HG02759 (cell line): ENCODE measurements around the gene AGMO.
"Not testable (repeated sequence)": the region's sequence is repeated elsewhere in the genome, so short reads cannot be mapped to it uniquely, and the experiment has no call there.

ENCODE experiments used
- ATAC-seq: cut with Tn5 transposase; IDR thresholded peaks from one replicate; pipeline ENCODE4 v1.9.1; 2021; ENCODE audit warnings: mild to moderate bottlenecking, moderate library complexity; ENCODE audit not compliant: unreplicated experiment

The AGMO gene

DNA sequence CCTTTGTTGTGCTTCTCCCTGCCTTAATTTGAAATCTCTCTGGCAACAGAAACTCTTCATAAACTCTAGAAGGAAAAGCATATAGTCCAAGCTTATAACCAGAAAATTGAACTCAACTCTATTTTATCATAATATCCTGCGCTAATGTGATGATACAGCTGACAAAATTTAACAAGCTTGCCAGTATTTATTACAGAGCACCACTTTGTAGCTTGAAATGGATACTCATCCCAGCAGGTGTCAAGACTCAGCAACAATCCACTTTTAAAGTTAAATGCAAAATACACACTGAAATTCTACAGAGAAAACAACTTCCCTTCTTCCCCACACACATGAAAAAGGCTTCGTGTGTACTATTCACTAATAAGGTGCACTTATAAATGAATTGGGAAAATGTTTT is 228.9 kb downstream of the AGMO start:
- ATAC-seq, result no peak

DNA sequence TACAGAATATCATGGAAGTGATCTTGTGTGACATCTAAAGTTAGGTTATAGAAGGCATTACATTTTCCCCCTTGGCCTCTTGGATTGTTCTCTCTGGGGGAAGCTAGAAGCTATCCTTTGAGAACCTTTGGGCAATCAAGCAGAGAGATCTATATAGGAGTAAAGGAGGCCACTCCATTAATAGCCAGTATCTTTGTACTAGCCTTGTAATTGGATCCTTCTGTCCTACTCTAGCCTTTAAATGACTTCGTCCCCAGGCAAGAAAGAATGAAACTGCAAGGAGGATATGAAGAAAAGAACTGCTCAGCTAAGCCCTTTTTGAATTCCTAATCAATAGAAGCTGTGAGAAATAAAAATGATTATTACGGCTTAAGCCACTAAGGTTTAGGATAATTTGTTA is 230.9 kb downstream of the AGMO start:
- ATAC-seq, result no peak

DNA sequence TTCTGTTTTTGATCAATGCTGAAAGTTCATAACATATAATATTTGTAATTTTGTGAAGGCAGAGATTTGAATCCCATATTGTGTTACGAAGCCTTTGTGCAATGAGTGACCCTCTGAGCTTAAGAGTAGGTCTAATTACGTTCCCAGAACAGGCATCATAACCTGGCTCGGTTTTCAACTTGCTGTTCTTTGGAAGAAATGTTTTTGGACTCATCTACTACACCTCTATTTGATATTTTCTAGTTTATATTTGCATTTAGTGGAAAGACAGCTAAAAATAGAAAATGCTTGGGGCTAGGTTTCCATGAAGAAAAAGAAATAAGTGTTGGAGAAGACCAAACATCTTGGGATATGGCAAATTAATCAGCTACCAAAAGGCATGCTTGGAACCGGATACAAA is 234.8 kb downstream of the AGMO start:
- no peak for ATAC-seq

DNA sequence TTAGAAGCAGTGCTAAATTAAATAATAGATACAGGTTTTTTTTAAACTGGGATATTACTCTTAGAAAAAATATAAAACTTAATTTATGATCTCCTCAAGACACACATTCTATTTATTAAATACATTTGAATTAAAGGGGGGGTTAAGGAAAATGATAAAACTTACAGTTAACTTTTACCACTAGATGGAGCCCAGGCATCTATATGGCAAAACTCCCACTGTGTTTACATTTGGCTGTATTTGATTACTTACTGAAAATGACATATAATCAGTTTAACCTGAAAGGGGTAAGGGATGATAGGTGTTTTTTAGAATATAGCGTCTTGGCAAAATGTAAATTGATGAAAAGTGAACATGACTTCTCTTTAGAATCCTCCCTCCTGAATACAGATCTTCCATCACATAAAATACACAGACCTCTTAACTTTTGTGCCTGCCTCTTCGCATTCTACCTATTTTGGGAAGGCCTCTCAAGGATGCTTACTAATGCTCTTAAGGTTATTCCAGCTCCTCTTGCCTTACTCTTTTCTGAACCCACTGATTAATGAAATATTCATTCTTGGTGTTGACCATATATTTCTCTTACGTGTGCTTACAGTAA is 235.7 kb downstream of the AGMO start:
- no peak for ATAC-seq

- ATAC-seq, result no peak
These were observed 238.3 kb downstream of the AGMO start for GRCh38 chr7:15323550-15323949.

- no peak for ATAC-seq
These were observed 244.6 kb downstream of the AGMO start for GRCh38 chr7:15317215-15317614.

GRCh38 chr7:15315678-15316077 is 246.1 kb downstream of the AGMO start:
- ATAC-seq, result no peak

DNA sequence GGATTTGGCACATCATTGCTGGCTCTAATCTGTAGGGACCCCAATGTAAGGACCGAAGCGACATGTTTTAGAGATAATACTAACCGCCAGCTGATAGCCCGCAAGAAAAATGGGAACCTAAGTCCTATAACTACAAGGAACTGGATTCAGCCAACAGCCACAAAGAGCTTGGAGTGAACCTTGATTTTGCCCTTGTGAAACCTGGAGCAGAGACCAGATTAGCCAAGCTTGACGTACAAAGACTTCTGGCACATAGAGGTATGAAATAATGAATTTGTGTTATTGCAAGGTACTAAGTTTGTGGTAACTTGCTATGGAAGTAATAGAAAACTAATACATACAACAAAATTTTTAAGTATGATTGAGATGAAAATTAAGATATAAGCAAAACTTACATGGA is 246.9 kb downstream of the AGMO start:
- no peak for ATAC-seq

DNA sequence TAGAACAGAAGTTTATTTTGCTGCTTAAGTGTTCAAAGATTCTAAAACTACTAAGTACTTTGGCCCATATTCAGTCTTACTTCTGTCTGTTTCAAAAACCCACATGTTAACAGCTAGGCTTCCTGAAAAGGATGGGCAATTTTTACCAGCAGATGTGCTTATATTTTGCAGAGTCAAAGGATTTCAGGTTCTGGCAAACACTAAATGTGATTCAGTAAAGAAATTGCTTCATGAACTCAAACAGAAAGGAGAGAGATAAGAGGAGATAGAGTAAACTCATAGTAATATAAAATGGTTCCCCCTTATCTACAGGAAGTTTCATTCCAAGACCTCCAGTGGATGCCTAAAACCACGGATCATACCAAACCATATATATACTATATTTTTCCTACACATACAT is 248.5 kb downstream of the AGMO start:
- no peak for ATAC-seq

- ATAC-seq, result no peak
These were observed 251.9 kb downstream of the AGMO start for GRCh38 chr7:15309872-15310271.

DNA sequence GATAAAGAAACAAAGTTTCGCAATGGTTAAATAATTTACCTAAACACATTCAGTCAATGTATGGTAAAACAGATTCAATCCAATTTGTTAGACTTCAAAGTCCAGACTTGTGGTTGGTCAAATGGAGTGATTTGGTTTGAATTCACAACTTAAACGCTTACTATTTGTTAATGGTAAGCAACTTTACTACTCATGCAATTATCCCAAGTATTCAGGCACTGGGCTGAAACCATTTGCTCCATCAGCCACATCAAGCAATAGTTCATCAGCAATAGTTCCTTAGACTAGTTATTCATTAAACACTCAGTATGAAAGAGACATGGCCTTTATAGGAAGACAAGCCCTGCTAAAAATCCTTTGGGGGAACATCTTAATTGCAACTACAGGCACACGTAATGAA is 253.0 kb downstream of the AGMO start:
- ATAC-seq, result no peak

DNA sequence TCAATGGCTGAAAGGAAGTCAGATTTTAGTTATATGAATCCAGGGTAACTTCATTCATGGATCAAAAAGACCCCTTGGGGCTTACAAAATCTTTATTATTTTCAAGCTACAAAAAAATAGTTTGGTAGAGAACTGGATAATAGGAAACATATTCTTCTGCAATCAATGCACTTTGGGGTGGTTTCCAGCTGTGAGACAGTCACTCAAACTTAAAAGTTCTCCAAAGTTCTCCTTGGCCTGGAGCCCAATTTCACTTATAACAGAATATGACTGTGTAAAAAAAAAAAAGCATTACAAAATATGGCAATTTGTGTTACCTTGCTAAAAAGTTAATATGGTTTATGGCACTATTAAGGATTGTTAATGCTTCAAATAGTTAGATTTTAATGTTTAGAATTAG is 255.5 kb downstream of the AGMO start:
- ATAC-seq, result no peak

- ATAC-seq, result peak; percentile 83
These were observed 256.7 kb downstream of the AGMO start for GRCh38 chr7:15305002-15305600.

GRCh38 chr7:15303357-15303756 is 258.5 kb downstream of the AGMO start:
- ATAC-seq, result no peak

DNA sequence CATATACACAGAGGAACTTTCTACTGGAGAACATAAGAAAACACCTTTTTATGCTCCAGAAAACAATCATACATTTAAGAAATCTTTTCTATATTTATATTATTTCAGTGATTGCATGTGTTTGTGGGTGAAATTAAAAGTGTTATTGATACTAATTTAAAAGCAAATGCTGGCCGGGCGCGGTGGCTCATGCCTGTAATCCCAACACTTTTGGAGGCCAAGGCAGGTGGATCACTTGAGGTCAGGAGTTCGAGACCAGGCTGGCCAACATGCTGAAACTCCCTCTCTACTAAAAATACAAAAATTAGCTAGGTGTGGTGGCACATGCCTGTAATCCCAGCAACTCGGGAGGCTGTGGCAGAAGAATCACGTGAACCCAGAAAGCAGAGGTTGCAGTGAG is 260.8 kb downstream of the AGMO start:
- not testable (repeated sequence) for ATAC-seq

DNA sequence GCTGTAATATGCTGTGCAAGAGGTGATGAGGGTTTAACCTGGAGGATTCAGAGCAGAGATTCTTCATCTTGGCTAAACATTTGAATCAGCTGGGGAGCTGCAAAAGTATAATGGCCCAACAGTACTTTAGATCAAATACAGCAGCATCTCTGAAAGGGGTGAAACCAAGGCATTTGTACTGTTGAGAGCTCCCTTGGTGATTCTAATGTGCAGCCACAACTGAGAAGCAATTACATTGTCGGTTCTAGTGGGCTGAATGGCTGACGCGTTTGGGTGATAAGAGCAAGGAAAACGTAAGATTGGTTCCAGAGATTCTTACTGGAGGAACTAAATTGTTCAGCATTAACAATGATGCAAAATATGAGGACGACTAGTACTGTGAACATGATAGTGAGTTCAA is 269.7 kb downstream of the AGMO start:
- ATAC-seq, result no peak

- no peak for ATAC-seq
These were observed 270.1 kb downstream of the AGMO start for GRCh38 chr7:15291699-15292098.

GRCh38 chr7:15288741-15289140 is 273.1 kb downstream of the AGMO start:
- ATAC-seq, result no peak

DNA sequence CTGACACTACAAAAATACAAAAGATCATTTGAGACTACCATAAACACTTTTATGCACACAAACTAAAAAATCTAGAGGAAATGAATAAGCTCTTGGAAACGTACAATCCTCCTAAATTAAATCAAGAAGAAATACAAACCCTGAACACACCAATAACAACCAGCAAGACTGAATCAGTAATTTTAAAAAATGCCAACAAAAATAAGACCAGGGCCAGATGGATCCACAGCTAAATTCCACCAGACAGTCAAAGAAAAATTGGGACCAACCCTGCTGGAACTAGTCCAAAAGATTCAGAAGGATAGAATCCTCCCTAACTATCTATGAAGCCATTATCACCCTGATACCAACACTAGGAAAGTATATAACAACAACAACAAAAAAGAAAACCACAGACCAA is 277.4 kb downstream of the AGMO start:
- ATAC-seq, result no peak

DNA sequence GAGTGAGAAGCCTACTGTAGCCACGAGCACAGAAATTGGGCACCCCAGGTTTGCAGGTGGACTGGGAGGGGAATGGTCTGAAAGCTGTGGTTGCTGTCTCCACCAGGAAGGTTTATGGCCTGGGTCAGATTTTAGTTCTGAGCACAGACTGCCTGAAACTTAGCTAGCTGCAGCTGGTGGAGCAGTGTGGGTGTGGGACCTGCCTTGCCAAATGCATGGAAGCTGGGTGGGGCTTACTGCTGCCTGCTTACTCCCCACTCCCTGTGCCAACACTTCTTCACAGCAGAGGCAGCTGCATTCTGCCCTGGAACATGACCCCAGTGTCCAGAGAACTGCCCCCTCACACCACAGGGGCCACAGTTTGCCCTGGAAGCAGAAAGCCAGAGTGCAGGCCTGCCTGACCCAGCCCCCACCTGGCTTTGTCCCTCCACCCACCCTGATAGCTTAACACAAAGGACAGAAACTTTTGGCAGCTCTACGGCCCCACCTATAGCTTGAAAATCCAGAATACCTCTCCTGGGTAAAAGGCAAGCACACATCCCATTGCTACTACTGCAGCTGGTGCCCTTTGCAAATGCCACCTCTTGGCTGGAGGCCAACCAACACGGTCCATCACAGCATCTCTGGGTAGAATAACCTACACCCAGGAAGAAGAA is 281.6 kb downstream of the AGMO start:
- no peak for ATAC-seq

- no peak for ATAC-seq
These were observed 282.2 kb downstream of the AGMO start for GRCh38 chr7:15279640-15280039.

DNA sequence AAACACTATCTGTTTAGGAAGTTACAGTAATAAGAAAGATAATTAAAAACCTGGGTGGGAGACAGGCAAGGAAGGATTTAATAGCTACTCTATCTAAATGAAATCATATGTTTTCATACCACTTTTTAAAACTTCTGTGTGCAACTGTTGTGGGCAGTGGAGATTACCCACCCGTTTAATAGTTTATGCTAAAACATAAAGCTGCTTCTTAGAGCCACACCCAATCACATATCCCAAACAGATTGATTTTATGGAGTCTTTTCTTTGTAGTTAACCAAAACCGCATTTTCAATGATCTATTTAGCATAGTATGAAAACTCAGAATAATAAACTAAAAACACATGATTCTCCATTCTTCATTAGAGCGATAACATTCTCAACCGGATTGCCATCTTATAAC is 304.1 kb downstream of the AGMO start:
- no peak for ATAC-seq

DNA sequence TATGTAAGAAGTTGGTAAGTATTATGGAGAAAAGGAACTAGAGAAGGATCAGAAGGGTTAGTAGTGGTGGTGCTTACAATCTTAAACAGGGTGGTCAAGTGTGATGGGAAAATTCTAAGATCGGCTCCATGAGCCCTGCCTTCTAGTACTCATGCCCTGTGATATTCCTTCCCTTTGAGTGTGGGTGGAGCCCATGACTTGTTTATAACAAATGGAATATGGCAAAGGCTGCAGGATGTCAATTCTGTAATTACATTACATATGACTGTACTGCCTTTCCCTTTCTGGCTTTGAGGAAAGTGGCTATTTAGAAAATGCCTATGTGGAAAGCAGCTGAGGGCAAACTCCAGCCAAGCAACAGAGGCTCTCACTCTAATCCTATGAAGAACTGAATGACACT is 309.6 kb downstream of the AGMO start:
- ATAC-seq, result no peak
